ENCODE data around the gene PDE3B. TPM values are rescaled to one million over a fixed set of nuclear protein-coding genes. Genes with fewer than 3 reads are reported as not detected.

The PDE3B gene
- total RNA-seq, 1 donor from 2014 or later = 3.1 TPM

DNA sequence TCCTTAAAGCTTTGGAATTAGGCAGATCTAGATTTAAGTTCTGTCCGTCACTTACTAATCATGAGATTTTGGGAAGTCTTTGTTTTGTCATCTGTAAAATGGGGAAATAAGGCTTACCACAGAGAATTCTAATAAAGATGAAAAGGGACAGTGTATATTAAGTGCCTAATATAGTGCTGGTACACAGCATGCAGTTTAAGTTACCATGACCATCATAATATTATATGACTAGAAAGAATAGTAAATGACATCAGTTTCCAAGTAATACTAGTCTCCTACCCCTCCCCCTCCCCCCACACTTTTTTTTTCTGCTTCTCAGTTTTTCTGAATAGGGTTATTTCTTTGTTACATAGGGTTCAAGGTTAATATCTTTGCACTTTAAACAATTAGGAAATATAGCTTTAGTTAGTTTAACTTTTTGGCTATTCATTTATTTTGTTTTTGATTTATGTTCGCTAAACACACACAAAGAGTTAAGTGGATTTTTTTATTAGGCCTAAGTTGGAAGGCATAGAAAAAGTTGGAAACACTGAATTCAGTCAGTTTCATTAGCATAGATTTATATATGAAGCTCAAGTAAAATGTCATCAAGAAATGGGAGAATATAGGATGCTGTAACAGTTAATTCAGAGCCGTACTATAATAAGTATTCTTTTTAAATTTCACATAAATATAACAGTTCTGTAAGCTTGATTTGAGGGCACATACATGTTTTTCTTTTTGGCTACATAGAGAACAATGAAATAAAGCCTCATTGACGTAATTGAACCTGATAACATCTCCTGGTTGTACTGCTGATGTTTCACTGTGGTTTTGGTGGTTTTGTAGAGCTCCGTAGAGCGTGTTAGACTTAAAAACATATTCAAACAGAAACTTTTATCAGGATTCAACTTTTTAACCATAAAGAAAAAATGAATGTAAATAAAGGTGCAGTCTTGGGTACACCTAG, 121.2 kb downstream of the PDE3B start:
- TF ChIP-seq, protein P1, sequence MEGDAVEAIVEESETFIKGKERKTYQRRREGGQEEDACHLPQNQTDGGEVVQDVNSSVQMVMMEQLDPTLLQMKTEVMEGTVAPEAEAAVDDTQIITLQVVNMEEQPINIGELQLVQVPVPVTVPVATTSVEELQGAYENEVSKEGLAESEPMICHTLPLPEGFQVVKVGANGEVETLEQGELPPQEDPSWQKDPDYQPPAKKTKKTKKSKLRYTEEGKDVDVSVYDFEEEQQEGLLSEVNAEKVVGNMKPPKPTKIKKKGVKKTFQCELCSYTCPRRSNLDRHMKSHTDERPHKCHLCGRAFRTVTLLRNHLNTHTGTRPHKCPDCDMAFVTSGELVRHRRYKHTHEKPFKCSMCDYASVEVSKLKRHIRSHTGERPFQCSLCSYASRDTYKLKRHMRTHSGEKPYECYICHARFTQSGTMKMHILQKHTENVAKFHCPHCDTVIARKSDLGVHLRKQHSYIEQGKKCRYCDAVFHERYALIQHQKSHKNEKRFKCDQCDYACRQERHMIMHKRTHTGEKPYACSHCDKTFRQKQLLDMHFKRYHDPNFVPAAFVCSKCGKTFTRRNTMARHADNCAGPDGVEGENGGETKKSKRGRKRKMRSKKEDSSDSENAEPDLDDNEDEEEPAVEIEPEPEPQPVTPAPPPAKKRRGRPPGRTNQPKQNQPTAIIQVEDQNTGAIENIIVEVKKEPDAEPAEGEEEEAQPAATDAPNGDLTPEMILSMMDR (IDR thresholded peaks at IDR 0.05; ENCODE audit: insufficient read depth, low read length, poor library complexity, severe bottlenecking) = no peak
- Histone ChIP-seq H3K36me3 (ENCODE audit: control insufficient read depth, insufficient read depth, low read length) (no peaks in the 10 kb centered on the region), H3K4me3 (ENCODE audit: low read depth, low read length) (no peak overlapping the region), H3K27me3 (ENCODE audit: control insufficient read depth, insufficient read depth, low read length) (no peaks in the 10 kb centered on the region)
- DNase-seq (ENCODE audit: low read depth) = peak; percentile 34

DNA sequence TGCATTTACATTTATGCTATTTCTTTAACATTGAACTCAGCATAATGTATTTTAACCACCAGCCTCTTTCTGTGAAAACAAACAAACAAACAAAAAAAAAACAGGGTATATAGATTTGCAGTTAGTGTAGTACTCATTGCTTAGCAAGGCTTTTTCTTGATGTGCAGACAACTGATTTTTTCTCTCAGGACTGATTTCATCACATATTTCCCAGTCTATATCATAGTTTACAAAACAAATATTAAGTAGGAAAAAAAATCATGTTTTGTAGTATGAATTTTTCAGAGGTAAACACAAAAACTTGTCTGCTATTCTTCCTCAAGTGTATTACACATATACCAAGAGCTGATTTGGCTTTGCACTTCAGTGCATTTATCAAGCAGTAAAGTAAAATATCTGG, 123.0 kb downstream of the PDE3B start:
- no peak overlapping the region for H3K4me3 ChIP-seq (ENCODE audit: low read depth, low read length)
- TF ChIP-seq, protein P1 (IDR thresholded peaks at IDR 0.05; ENCODE audit: insufficient read depth, low read length, poor library complexity, severe bottlenecking) = no peak
- H3K36me3 ChIP-seq (ENCODE audit: control insufficient read depth, insufficient read depth, low read length) = no peaks in the 10 kb centered on the region
- no peaks in the 10 kb centered on the region for H3K27me3 ChIP-seq (ENCODE audit: control insufficient read depth, insufficient read depth, low read length)
- no peak for DNase-seq (ENCODE audit: low read depth)

DNA sequence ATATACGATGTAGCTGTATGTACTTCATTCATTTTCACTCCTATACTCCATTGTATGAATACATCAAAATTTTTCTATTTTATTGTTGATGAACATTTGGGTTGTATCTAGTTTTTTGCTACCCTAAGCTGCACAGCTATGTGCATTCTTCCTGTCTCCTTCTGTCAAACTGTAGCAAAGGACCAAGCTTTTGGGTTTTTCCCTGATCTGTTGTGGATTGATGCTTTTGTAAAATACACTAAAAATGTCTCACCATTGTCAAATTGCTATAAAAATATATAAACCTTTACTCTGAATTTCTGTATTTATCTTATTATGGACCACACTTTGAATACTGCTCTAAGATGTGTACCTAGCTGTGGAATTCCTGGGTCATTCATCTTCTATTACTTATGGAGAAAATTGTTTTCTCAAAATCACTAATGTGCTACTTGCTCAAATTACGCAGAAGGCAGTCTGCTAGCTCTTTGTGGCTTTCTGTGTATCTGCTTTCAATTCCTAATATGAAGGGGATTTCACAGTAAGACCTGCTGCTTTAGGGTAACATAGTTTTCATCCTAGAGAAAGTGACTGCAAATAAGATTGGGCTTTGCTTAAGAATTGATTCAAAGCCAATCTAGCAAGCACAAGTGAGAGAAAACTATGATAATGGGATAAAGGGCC, 125.1 kb downstream of the PDE3B start:
- DNase-seq (ENCODE audit: low read depth) = no peak
- Histone ChIP-seq H3K36me3 (ENCODE audit: control insufficient read depth, insufficient read depth, low read length) (no peaks in the 10 kb centered on the region), H3K4me3 (ENCODE audit: low read depth, low read length) (no peak overlapping the region), H3K27me3 (ENCODE audit: control insufficient read depth, insufficient read depth, low read length) (no peaks in the 10 kb centered on the region)
- TF ChIP-seq, protein P1 (IDR thresholded peaks at IDR 0.05; ENCODE audit: insufficient read depth, low read length, poor library complexity, severe bottlenecking) = no peak

DNA sequence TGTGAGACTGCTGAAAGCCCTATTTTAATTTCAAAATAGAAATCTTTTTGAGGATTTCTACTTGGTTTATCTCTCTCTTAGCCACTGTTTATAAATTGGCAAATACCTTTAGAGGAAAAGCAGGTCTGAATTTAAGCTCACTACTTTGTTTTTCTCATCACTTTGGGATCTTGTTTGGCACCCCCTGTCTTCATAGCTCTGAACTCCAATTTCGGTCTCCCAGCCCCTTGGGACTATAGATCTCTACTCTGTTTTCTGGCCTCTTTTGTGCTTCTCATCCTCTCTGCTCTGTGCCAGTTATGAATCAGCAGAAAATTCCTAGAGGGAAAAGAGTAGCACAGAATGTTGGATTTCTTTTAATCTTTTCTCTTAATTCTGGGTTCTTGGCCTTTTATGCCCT, 130.2 kb downstream of the PDE3B start:
- TF ChIP-seq, protein P1 (IDR thresholded peaks at IDR 0.05; ENCODE audit: insufficient read depth, low read length, poor library complexity, severe bottlenecking) = peak; percentile 25
- no peak for DNase-seq (ENCODE audit: low read depth)
- H3K27me3 ChIP-seq (ENCODE audit: control insufficient read depth, insufficient read depth, low read length) = no peaks in the 10 kb centered on the region
- H3K4me3 ChIP-seq (ENCODE audit: low read depth, low read length) = no peak overlapping the region
- H3K36me3 ChIP-seq (ENCODE audit: control insufficient read depth, insufficient read depth, low read length) = no peaks in the 10 kb centered on the region

DNA sequence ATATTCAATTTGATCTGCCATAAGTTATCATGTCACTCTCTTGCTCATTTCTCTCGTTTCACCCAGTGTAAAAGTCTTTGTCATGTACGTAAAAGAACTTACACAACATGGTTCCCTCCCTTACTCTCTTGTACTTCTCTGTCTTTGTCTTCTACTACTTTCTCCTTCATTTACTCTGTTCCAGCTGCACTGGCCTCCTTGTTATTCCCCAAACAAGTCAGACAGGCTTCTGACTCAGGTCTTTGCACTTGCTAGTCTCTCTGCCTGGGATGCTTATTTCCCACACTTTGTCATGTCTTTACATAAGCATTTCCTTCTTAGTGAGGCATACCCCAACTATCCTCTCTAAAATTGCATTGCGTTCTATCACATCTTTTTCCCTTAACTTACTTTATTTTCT, 131.1 kb downstream of the PDE3B start:
- Histone ChIP-seq H3K27me3 (ENCODE audit: control insufficient read depth, insufficient read depth, low read length) (no peaks in the 10 kb centered on the region), H3K36me3 (ENCODE audit: control insufficient read depth, insufficient read depth, low read length) (no peaks in the 10 kb centered on the region), H3K4me3 (ENCODE audit: low read depth, low read length) (no peak overlapping the region)
- DNase-seq (ENCODE audit: low read depth) = no peak
- TF ChIP-seq, protein P1 (IDR thresholded peaks at IDR 0.05; ENCODE audit: insufficient read depth, low read length, poor library complexity, severe bottlenecking) = no peak
